ENCODE measurements around the gene STOX2.

DNA sequence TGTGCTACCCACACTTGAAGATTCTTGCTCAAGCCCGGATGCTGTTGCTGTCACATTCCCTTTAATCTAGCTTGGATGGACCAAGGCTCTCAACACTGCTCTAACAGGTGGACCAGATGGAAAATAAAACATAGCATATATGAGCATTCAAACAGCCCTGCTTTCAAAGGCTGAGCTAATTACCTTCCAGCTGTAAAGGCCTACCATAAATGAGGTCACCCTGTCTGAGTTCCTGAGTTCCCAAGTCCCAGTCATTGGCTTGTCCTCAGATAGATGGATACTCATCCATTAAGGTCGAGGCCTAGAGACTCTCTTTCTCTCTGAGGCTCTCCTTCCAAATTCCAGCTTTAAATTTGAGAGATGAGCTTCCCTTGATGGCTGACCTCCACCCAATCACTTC lies 147.5 kb downstream of the STOX2 start:
- TF ChIP-seq EZH2 (IDR thresholded peaks at IDR 0.05) (no peak), POLR2AphosphoS5 (IDR thresholded peaks at IDR 0.05; ENCODE audit: borderline replicate concordance, low read depth, low read length) (no peak), FOXP2 (optimal IDR thresholded peaks at IDR 0.05; ENCODE audit: control extremely low read depth, extremely low read length, insufficient read depth) (no peak)

Measured in SK-N-MC (cell line).